GM18508 (cell line): ENCODE measurements around the gene ECI1.
"Not testable (repeated sequence)": the region's sequence is repeated elsewhere in the genome, so short reads cannot be mapped to it uniquely, and the experiment has no call there.

Source experiments
- ATAC-seq: cut with Tn5 transposase; IDR thresholded peaks from one replicate; pipeline ENCODE4 v1.9.1; 2021; ENCODE audit warnings: moderate number of reproducible peaks; ENCODE audit not compliant: insufficient read depth, unreplicated experiment

ECI1 gene

GRCh38 chr16:2280981-2281542, 29.7 kb upstream of the ECI1 start:
- ATAC-seq = no peak

- ATAC-seq = no peak
These were observed 29.1 kb upstream of the ECI1 start for GRCh38 chr16:2280461-2280860.

GRCh38 chr16:2278956-2279800, 27.8 kb upstream of the ECI1 start:
- no peak for ATAC-seq

GRCh38 chr16:2278272-2278608, 26.9 kb upstream of the ECI1 start:
- no peak for ATAC-seq

DNA sequence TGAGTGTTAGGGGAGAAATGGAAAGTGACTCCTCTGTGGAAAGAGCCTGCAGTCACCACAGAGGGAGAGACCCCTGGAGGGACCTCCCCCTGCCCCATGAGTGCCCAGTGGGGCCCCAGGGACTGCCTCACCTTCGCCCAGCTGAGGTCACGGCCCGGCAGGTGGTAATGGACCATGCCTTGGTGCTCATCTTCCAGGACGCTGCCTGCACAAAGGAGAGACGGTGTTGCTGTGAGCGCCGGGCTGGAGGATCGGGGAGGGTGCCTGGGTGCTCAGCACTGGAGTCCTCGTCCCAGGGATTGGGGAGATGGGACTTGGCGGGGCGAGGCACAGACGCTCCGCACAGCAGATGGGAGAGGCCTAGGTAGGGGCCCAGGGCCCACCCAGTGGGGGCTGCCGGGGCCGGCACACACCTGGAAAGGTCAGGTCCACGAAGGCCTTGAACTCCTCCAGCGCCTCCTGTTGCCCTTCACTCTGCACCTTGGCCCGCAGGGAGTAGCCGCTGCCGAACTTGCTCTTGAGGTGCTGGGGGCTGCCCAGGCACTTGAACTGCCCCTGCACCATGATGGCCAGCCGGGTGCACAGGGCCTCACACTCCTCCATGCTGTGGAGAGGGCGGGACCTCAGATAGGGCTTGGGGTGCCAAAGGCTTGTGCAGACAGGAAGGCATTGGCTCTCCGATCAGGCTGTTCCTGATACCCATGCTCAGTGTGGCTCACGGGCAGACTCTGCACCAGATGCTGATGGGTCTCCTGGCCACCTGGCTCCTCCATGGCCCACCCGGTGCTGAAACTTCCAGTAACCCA, 26.3 kb upstream of the ECI1 start:
- no peak for ATAC-seq

- ATAC-seq = no peak
These were observed 25.2 kb upstream of the ECI1 start for GRCh38 chr16:2276368-2277195.

- no peak for ATAC-seq
These were observed 24.3 kb upstream of the ECI1 start for GRCh38 chr16:2275476-2276367.

DNA sequence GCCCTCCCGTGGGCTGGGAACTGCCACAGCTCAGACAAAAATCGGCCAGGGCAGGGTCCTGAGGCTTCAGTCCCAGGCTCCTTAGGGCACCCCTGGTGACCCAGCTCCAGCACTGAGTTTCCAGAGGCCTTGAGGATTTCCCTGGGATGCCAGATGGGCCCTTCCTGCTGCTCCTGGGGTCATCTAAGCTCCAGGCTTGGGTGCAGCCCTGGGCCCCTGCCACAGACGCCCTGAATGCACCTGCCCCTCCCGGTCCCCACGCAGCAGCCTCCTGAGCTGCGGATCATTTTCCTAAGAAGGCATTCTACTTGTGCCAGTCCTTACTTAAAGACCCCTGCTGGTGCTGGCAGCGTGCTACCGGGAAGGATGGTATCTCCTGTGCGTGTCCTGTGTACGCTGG, 22.5 kb upstream of the ECI1 start:
- no peak for ATAC-seq

GRCh38 chr16:2273484-2273883, 22.1 kb upstream of the ECI1 start:
- no peak for ATAC-seq

- ATAC-seq = no peak
These were observed 20.6 kb upstream of the ECI1 start for GRCh38 chr16:2271848-2272461.

DNA sequence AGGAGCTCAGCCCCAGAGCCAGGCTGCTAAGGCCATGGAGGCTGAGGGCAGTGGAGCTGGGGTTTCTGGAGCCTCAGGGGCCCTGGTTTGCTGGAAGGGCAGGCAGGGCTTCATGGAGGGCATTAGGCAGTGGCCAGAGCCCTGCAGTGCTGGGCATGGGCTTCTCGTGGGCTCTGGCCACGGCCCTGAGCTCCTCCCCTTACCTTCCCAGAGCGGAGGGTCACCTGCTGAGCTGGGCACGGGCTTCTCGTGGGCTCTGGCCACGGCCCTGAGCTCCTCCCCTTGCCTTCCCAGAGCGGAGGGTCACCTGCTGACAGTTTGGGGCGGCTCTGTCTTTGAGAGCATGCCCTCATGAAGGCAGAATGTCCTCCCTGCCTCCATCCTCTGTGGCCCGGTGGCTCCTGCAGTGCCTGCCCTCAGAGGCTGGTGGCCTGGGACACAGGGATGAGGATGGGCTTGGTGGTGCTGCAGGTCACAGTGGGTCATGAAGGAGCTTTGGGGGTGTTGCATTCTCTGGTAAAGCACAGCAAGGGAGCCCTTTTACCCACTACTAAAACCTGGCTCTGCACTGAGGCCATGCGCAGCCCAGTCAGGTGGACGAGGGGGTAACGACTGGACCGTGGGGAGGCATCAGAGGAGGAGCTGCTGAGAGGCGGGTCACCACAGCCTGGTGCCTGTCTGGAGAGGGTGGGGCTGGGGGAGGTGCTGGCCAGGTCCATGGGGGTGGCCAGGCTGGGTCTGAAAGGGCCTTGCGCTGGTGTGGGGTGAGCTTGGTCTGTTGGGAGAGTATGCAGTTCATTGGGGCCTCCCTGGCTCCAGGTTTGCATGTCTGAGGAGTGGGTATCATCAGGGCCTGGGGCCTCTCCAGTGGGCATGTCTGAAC, 19.4 kb upstream of the ECI1 start:
- no peak for ATAC-seq

DNA sequence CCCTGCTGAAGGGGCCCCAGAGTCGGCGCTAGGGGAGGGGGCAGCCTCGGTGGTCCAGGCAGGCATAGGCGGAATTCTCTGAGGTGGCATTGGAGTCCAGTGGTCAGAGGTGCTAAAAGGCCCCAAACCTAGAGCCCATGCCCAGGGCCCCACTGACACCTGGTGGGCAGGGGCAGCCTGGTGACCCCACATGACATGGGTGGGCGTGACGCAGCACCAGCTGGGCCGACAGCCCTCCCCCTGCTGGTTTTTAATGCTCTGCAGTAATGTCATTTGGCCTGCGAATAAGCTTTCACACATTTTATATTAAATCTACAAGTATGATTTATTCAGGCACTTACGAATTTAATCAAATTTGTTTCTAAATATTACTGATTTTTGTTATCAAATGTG, 18.7 kb upstream of the ECI1 start:
- ATAC-seq = no peak

GRCh38 chr16:2267913-2268666, 16.7 kb upstream of the ECI1 start, which contains the start of gene RNPS1:
TSS of gene RNPS1 (minus strand) at chr16:2268126. CDS start at chr16:2264643, 3,483 bp downstream.
- peak; percentile 43 for ATAC-seq

GRCh38 chr16:2267505-2267912, 16.1 kb upstream of the ECI1 start:
- ATAC-seq = peak; percentile 31

DNA sequence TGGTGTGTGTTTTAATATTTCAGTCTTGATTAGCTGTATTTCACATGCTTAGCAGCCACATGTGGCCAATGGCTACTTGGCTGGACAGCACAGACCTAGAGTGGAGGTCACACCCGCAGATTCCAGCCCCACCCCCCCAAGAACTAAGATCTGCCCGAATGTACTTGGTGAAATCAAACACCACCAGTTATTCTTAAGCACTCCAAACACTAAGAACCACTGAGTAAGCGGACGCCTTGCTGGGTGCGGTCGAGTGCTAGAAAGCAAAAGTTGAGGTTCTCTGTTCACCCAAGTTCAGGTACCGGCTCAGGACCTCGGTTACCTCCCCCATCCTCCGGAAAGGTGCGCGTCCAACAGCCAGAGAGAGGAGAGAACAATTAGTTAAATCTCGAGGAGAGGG, 15.5 kb upstream of the ECI1 start:
- not testable (repeated sequence) for ATAC-seq

- not testable (repeated sequence) for ATAC-seq
These were observed 11.6 kb upstream of the ECI1 start for GRCh38 chr16:2263026-2263425.

DNA sequence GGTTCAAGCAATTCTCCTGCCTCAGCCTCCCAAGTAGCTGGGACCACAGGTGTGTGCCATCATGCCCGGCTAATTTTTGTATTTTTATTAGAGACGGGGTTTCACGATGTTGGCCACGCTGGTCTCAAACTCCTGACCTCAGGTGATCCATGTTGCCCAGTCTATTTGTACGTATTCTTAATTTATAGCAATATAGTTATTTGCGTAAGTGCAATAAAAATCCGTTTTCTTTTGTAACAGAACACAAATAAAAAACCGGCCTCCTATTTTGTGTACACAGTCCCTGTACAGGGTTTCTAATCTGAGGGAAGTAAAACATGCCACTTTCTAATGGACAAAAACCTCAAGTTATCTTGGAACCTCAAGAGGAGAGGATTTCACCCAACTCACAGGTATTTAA, 8.9 kb upstream of the ECI1 start:
- no peak for ATAC-seq
